Breast epithelium (tissue), 4 donors: Measurements from ENCODE around the gene NOX1. TPM values are rescaled to one million over a fixed set of nuclear protein-coding genes. Genes with fewer than 3 reads are reported as not detected.
"Not testable (repeated sequence)": the region's sequence is repeated elsewhere in the genome, so short reads cannot be mapped to it uniquely, and the experiment has no call there.

Experiments used
- DNase-seq, 2 donors: peaks; one replicate each; pipeline ENCODE4 v3.0.0-alpha.2; 2019; ENCODE audit warnings: low spot score in 2 of 2
- H3K27ac ChIP-seq, 2 donors: fragments of 200-600 bp; sonication (generic) in 1 of 2; one replicate each; pipeline ENCODE4 v1.5.1; 2016 to 2019; ENCODE audit warnings: mild to moderate bottlenecking in 1 of 2
- H3K27me3 ChIP-seq, 2 donors: fragments of 200-600 bp; sonication (generic) in 1 of 2; one replicate each; pipeline versions ENCODE4 v1.5.1 to v1.6.0; 2017 to 2019; ENCODE audit warnings: control low read depth in 1 of 2, mild to moderate bottlenecking in 1 of 2
- H3K36me3 ChIP-seq: fragments of 200-600 bp; one replicate; pipeline ENCODE4 v1.5.1; 2019
- H3K4me1 ChIP-seq, 2 donors: fragments of 200-600 bp; sonication (generic); one replicate each; pipeline ENCODE4 v1.5.1; 2016 to 2019; ENCODE audit warnings: control low read depth in 1 of 2
- H3K4me3 ChIP-seq, 3 donors: fragments of 200-600 bp; sonication (generic); 1 replicate in 2 of 3; 2 replicates in 1 of 3; pipeline ENCODE4 v1.5.1; 2016 to 2019; ENCODE audit warnings: mild to moderate bottlenecking in 3 of 3, moderate library complexity in 2 of 3
- H3K9me3 ChIP-seq, 2 donors: fragments of 200-600 bp; sonication (generic) in 1 of 2; one replicate each; pipeline ENCODE4 v1.5.1; 2016 to 2019; ENCODE audit warnings: control low read depth in 1 of 2
- CTCF ChIP-seq, 3 donors: fragments of 450-650 bp; IDR thresholded peaks; one replicate each; pipeline ENCODE4 v1.5.1; 2016 to 2017; ENCODE audit warnings: antibody characterized with exemption in 3 of 3, mild to moderate bottlenecking in 3 of 3, moderate library complexity in 3 of 3
- POLR2A ChIP-seq: fragments of 450-650 bp; IDR thresholded peaks from one replicate; pipeline ENCODE4 v1.6.1; 2016; ENCODE audit warnings: antibody characterized with exemption, mild to moderate bottlenecking, moderate library complexity
- POLR2AphosphoS5 ChIP-seq, 3 donors: sonication (generic); formaldehyde crosslinking; IDR thresholded peaks; one replicate each; pipeline ENCODE4 v1.6.1; 2017; ENCODE audit warnings: antibody characterized with exemption in 3 of 3
- intact Hi-C: fragments of 100-400 bp; cut with DNase I; formaldehyde crosslinking; loops from one replicate; pipeline ENCODE4 v1.15.1; 2023; ENCODE audit warnings: low total_unique reads
- total RNA-seq, 3 donors: library from RNA; depleted of rRNA; stranded (reverse); fragments of >200 nt; gene quantifications; one replicate each; pipeline ENCODE4 v1.1.0, GENCODE V29; 2016

Gene NOX1
- total RNA-seq, 3 donors from 2014 or later, result not detected

DNA sequence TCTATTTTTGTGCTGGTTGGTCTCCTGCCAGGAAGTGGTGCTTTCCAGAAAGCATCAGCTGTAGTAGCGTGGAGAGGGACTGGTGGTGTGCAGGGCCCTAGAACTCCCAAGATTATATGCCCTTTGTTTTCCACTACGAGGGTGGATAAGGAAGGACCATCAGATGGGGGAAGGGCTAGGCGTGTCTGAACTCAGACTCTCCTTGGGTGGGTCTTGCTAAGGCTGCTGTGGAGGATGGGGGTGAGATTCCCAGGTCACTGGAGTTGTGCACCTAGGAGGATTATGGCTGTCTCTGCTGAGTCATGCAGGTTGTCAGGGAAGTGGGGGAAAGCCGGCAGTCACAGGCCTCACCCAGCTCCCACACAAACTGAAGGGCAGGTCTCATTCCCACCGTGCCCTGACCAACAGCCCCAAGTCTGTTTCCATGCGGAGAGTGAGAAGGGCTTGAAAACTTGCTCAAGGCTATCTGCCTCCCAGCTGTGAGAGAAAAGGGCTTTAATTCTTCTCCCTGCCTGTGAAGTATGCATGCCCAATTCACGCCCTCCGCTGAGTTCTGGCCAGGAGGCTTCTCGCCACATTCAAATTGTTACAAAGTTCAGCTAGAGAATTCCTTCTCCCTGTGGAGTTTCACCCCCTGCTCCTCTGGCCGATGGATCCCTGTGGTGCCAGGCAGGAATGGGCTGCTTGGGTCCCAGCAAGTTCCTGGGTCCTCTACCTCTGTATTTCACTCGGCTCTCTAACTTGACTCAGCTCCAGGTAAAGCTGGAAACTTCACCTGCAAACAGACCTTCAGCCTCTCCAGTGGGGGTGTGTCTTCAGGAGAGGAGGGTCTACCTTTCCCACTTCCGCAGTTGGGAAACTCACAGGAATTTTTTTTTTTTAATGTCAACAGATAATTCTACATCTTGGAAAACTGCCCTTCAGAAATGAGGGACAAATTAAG is 61.7 kb downstream of the NOX1 start:
- Histone ChIP-seq H3K36me3 (no peaks in the 10 kb centered on the region), H3K4me3 (no peak overlapping the region), H3K9me3 (peaks cover 0 to 5% of the 10 kb centered on the region in 2 donors), H3K27ac (no peak overlapping the region), H3K27me3 (peaks cover 0 to 54% of the 10 kb centered on the region in 2 donors), H3K4me1 (no peaks in the 10 kb centered on the region)
- TF ChIP-seq CTCF (IDR thresholded peaks at IDR 0.05) (no peak), POLR2A (no peak), POLR2AphosphoS5 (IDR thresholded peaks at IDR 0.05) (no peak)
- no peak for DNase-seq
- intact Hi-C loops, result no loop called here

DNA sequence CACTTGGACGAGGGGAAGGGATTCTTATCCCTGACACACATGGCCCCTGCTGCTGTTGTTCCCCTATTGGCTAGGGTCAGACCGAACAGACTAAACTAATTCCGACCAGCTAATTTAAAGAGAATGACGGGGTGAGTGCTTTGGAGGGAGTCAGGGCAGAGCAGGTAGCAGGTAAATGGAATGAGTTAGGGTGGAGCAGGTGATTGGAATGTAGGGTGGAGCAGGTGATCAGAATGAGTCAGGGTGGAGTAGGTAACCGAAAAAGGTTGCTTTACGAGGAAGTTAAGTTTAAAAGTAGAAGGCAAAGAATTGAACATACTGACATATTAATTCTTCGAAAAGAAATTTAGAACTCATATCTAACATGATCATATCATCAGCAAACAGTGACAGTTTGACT is 65.9 kb downstream of the NOX1 start:
- H3K4me1 ChIP-seq, intact Hi-C loops: not testable (repeated sequence)
- H3K27me3 ChIP-seq, result peaks cover 0 to 35% of the 10 kb centered on the region in 2 donors

GRCh38 chrX:100804780-100805179 is 69.4 kb downstream of the NOX1 start:
- no peak overlapping the region for H3K27ac ChIP-seq
- H3K27me3 ChIP-seq, result peaks cover 0 to 31% of the 10 kb centered on the region in 2 donors
- H3K4me3 ChIP-seq, result no peak overlapping the region
- no peak for DNase-seq
- intact Hi-C loops, result no loop called here
- no peaks in the 10 kb centered on the region for H3K4me1 ChIP-seq
- H3K9me3 ChIP-seq, result peaks cover 4 to 14% of the 10 kb centered on the region in 2 donors
- H3K36me3 ChIP-seq, result no peaks in the 10 kb centered on the region
- TF ChIP-seq POLR2AphosphoS5 (IDR thresholded peaks at IDR 0.05) (no peak), CTCF (IDR thresholded peaks at IDR 0.05) (no peak), POLR2A (no peak)

More for the DNA sequence above, 65.9 kb downstream of the NOX1 start:
- peaks cover 4 to 14% of the 10 kb centered on the region in 2 donors for H3K9me3 ChIP-seq
- H3K4me3 ChIP-seq, H3K27ac ChIP-seq, H3K36me3 ChIP-seq, DNase-seq: not testable (repeated sequence)

DNA sequence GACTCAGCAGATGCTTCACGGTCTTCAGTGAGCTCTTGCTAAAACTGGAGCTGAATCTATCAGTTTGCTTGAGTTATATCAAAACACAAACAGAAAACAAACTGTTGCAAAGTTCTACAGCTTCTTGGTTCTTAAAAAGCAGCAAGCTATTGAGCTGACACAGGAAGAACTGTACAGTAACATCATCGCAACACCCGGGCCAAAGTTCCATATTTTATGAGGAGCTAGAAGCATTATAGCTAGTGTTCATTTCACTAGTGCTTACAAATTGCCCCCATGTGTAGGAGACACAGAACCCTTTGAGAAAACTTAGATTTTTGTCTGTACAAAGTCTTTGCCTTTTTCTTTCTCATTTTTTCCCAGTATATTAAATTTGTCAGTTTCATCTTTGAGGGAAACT is 71.3 kb downstream of the NOX1 start:
- intact Hi-C loops, result no loop called here
- no peak for DNase-seq
- TF ChIP-seq CTCF (IDR thresholded peaks at IDR 0.05) (no peak), POLR2A (no peak), POLR2AphosphoS5 (IDR thresholded peaks at IDR 0.05) (no peak)
- Histone ChIP-seq H3K27ac (no peak overlapping the region), H3K4me1 (no peaks in the 10 kb centered on the region), H3K36me3 (no peaks in the 10 kb centered on the region), H3K9me3 (peaks cover 4 to 14% of the 10 kb centered on the region in 2 donors), H3K4me3 (no peak overlapping the region), H3K27me3 (peaks cover 0 to 42% of the 10 kb centered on the region in 2 donors)

DNA sequence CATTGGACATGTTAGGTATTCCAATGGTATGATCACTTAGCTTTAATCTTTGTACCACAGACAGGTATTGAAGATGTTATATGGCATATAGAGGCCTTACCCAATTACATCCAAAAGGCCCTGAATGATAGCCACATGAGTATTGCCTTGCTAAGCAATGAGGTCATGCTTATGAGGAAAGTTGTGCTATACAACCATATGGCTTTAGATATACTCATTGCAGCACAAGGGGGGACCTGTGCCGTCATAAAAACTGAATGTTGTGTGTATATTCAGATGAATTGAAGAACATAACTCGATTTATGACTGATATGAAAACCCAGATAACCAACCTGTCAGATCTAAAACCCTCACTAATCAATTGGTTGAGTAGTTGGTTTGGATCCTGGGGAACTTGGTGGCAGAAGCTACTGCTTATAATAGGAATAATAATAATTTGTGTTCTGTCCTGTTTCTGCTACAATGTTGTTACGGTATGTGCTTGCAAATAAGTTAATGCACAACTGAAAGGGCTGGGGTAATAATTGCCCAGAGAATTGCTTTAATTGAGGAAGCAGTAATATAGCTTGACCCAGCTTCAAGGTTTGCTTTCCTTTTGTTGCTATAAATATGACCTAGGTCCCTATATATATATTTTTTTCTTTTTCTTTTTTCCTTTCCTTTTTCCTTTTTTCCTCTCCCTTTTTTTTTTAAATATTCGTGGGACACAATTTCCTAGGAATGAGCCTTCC is 75.5 kb downstream of the NOX1 start:
- H3K4me3 ChIP-seq, result no peak overlapping the region

More for the DNA sequence above, 75.5 kb downstream of the NOX1 start:
- TF ChIP-seq POLR2A (no peak), POLR2AphosphoS5 (IDR thresholded peaks at IDR 0.05) (no peak), CTCF (IDR thresholded peaks at IDR 0.05) (no peak)
- Histone ChIP-seq H3K9me3 (no peaks in the 10 kb centered on the region), H3K27me3 (peaks cover 0 to 33% of the 10 kb centered on the region in 2 donors), H3K36me3 (no peaks in the 10 kb centered on the region), H3K27ac (no peak overlapping the region), H3K4me1 (no peaks in the 10 kb centered on the region)
- intact Hi-C loops, result no loop called here
- no peak for DNase-seq
